Loucy (cell line): ENCODE measurements around the gene TNNT2.

Experiments
- CTCF ChIP-seq: fragments of 200-600 bp; sonication (generic); conservative IDR thresholded peaks from 2 replicates; pipeline ENCODE4 v1.5.1; 2014; ENCODE audit warnings: mild to moderate bottlenecking, antibody characterized with exemption, low read length
- EZH2phosphoT487 ChIP-seq: fragments of 200-600 bp; IDR thresholded peaks from 2 replicates; pipeline ENCODE4 v1.6.1; 2018; ENCODE audit warnings: antibody characterized with exemption, mild to moderate bottlenecking, moderate library complexity, borderline replicate concordance

- TF ChIP-seq EZH2phosphoT487 (no peak), CTCF (no peak)
These were observed 41.6 kb downstream of the TNNT2 start for GRCh38 chr1:201335901-201336300.
